SKM-1 (cell line): ENCODE results near the gene SYNM.
A peak's percentile ranks its signal among the peaks of the same experiment; 100 is the strongest.

ENCODE experiments used
- DNase-seq: peaks from one replicate; lab custom pipeline; 2025; ENCODE audit not compliant: unreplicated experiment; lab: John Stamatoyannopoulos, UW

Gene SYNM

GRCh38 chr15:99121691-99122410, 17.0 kb downstream of the SYNM start:
- DNase-seq: no peak

- no peak for DNase-seq
Observed at GRCh38 chr15:99122831-99123712, 18.2 kb downstream of the SYNM start.

- DNase-seq: peak; percentile 73
Observed at GRCh38 chr15:99123713-99124451, 19.0 kb downstream of the SYNM start.

- DNase-seq: no peak
Observed at GRCh38 chr15:99124641-99125040, 19.8 kb downstream of the SYNM start.

- DNase-seq: no peak
Observed at GRCh38 chr15:99125061-99125891, 20.4 kb downstream of the SYNM start.

- no peak for DNase-seq
Observed at GRCh38 chr15:99126131-99126588, 21.3 kb downstream of the SYNM start.

GRCh38 chr15:99126930-99127329, 22.1 kb downstream of the SYNM start:
- DNase-seq: no peak

- no peak for DNase-seq
Observed at GRCh38 chr15:99127773-99128172, 22.9 kb downstream of the SYNM start.

GRCh38 chr15:99128411-99128810, 23.5 kb downstream of the SYNM start:
- DNase-seq: no peak

- DNase-seq: no peak
Observed at GRCh38 chr15:99129644-99130043, 24.8 kb downstream of the SYNM start.

- DNase-seq: no peak
Observed at GRCh38 chr15:99130314-99130713, 25.4 kb downstream of the SYNM start.

- no peak for DNase-seq
Observed at GRCh38 chr15:99130765-99131440, 26.0 kb downstream of the SYNM start.

- no peak for DNase-seq
Observed at GRCh38 chr15:99131441-99132023, 26.7 kb downstream of the SYNM start.

GRCh38 chr15:99132122-99132521, 27.2 kb downstream of the SYNM start:
- DNase-seq: no peak

- no peak for DNase-seq
Observed at GRCh38 chr15:99132634-99133287, 27.9 kb downstream of the SYNM start.

- no peak for DNase-seq
Observed at GRCh38 chr15:99134317-99134821, 29.5 kb downstream of the SYNM start.

GRCh38 chr15:99135194-99135593, 30.3 kb downstream of the SYNM start:
- no peak for DNase-seq

- DNase-seq: no peak
Observed at GRCh38 chr15:99137111-99137546, 32.2 kb downstream of the SYNM start.

GRCh38 chr15:99137877-99138276, 33.0 kb downstream of the SYNM start:
- no peak for DNase-seq
